GM12864 (cell line): ENCODE measurements around the gene PPM1E.
"Not testable (repeated sequence)": the region's sequence is repeated elsewhere in the genome, so short reads cannot be mapped to it uniquely, and the experiment has no call there.

Source experiments
- DNase-seq: peaks from one replicate; pipeline ENCODE4 v3.0.0-alpha.2; 2011; ENCODE audit warnings: low read depth
- H3K4me3 ChIP-seq: 2 replicates; pipeline ENCODE4 v1.5.1; 2011; ENCODE audit warnings: mild to moderate bottlenecking, low read depth, low read length, control low read depth
- TF ChIP-seq, protein P1 (sequence below): IDR thresholded peaks from 2 replicates; pipeline ENCODE4 v1.5.1; 2011; ENCODE audit warnings: low read depth, mild to moderate bottlenecking, moderate library complexity, low read length, control low read depth, inconsistent platforms; ENCODE audit errors: missing control alignments

Gene PPM1E

DNA sequence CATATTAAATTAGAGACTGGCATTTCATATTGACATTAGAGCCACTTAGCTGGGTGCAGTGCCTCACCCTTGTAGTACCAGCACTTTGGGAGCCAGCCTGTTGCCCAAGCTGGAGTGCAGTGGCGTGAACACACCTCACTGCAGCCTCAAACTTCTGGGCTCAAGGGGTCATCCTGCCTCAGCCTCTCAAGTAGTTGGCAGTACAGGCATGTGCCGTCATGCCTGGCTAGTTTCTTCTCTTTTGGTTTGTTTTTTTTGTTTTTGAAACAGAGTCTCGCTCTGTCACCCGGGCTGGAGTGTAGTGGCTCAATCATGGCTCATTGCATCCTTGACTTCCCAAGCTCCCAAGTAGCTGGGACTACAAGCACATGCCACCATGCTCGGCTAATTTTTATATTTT is 8.7 kb downstream of the PPM1E start:
- TF ChIP-seq, protein P1, sequence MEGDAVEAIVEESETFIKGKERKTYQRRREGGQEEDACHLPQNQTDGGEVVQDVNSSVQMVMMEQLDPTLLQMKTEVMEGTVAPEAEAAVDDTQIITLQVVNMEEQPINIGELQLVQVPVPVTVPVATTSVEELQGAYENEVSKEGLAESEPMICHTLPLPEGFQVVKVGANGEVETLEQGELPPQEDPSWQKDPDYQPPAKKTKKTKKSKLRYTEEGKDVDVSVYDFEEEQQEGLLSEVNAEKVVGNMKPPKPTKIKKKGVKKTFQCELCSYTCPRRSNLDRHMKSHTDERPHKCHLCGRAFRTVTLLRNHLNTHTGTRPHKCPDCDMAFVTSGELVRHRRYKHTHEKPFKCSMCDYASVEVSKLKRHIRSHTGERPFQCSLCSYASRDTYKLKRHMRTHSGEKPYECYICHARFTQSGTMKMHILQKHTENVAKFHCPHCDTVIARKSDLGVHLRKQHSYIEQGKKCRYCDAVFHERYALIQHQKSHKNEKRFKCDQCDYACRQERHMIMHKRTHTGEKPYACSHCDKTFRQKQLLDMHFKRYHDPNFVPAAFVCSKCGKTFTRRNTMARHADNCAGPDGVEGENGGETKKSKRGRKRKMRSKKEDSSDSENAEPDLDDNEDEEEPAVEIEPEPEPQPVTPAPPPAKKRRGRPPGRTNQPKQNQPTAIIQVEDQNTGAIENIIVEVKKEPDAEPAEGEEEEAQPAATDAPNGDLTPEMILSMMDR: no peak
- no peak for DNase-seq
- H3K4me3 ChIP-seq: no peak overlapping the region

DNA sequence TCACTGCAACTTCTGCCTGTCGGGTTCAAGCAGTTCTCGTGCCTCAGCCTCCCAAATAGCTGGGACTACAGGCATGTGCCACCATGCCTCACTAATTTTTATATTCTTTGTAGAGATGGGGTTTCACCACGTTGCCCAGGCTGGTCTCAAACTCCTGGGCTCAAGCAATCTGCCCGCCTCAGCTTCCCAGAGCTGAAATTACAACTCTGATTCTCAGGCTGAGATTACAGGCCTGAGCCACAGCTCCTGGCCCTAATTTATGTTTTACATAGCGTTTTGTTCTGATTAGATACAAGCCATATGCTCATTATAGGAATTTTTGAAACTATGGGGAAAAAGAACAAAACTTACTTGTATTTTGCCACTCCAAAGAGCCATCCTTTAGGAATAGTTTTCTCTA is 22.8 kb downstream of the PPM1E start:
- not testable (repeated sequence) for DNase-seq, H3K4me3 ChIP-seq

DNA sequence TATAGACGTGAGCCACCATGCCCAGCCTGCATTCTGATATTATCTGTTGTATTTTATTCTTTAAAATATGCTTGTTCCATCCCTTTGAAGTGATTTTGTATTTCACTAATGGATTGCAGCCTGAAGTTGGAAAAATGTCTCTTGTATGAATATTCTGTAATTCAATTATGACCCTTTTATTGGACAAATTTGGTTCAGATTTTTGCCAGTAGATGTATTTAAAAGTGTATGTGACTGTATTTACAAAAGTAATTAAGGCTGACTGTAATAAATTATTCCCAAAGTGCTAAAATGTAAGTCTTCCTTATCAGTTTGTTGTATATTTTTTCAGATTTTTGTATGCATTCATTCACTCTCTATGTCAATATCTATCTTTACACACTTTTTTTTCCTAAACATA is 23.8 kb downstream of the PPM1E start:
- TF ChIP-seq, protein P1: no peak
- no peak for DNase-seq
- no peak overlapping the region for H3K4me3 ChIP-seq

DNA sequence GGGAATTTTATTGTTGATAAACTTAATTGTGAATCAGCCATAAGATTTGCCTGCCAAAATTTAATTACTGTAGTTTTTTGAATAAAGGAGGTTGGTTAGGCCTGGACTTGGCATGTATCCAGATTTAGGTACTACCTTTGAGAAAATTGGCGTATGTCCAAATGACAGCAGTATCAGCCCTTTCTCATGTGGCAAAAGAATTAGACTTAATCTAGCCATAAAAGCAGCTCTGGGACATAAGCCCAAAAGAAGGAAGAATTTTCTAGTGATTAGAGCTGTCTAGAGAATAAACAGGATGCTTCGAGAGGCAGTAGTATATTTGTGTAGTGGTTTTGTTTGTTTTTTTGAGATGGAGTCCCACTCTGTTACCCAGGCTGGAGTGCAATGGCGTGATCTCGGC is 27.7 kb downstream of the PPM1E start:
- no peak overlapping the region for H3K4me3 ChIP-seq
- TF ChIP-seq, protein P1: no peak
- no peak for DNase-seq

DNA sequence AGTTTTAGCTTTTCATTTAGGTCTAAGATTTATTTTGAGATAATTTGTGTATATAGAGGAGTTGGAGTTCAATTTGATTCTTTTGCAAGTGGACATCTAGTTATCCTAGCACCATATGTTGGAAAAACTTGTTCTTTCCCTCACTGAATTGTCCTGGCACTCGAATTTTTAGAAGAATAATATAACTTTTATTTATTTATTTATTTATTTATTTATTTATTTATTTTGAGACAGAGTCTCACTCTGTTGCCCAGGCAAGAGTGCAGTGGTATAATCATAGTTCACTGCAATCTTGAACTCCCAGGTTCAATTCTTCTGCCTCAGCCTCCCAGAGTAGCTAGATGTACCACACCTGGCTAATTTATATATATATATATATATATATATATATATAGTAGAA is 29.4 kb downstream of the PPM1E start:
- TF ChIP-seq, protein P1: no peak
- no peak for DNase-seq
- H3K4me3 ChIP-seq: no peak overlapping the region

DNA sequence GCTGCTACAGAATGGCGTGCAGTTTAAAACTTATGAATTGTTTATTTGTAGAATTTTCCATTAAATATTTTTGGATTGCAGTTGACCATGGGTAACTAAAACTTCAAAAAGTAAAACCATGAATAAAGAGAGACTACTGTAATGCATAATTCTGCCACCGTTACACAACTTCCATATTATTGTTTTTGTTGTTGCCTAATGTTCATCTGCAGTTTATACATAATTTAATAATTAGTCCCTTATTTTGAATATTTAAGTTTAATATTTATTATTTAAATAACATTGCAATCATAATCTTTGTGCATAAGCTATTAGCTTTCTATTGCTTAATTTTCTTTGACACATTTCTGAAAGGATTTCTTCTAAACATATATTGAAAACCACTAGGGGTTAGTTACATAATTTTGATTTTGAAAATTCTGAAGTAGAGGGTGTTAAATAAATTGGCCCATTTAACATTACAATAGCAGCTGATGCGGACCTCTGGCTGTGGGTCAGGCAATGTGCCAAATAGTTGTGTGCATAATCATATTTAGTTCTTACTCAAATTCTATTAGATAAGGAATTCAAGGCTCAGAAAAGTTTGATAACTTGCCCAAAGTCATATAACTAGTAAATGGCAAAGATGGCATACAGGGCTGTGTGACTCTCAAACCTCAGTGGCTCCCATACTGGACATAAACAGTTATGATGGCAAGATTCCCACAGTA is 31.1 kb downstream of the PPM1E start:
- TF ChIP-seq, protein P1: no peak
- H3K4me3 ChIP-seq: no peak overlapping the region
- DNase-seq: no peak

DNA sequence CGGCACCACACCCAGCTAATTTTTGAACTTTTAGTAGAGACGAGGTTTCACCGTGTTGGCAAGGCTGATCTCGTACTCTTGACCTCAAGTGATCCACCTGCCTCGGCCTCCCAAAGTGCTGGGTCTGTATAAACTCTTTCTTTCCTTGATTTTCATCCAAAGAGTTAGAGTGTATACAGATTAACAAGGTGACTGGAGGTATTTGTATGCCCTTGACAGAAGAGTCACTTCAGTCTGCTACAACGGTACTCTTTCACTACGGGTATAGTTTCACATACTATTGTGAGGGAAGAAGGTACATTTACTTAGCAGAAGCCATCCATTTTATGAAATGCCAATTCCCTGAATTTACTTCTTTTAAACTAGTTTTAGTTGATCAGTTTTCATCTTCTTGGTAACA is 32.5 kb downstream of the PPM1E start:
- DNase-seq: no peak
- TF ChIP-seq, protein P1: no peak
- no peak overlapping the region for H3K4me3 ChIP-seq
